WERI-Rb-1 (cell line): ENCODE results near the gene DSCAM.

ENCODE experiments used
- DNase-seq: peaks from one replicate; pipeline ENCODE4 v3.0.0-alpha.2; 2020
- H3K27ac ChIP-seq: fragments of 250-450 bp; sonication (Bioruptor Pico); 2 replicates; pipeline ENCODE4 v1.5.1; 2020; ENCODE audit warnings: mild to moderate bottlenecking, moderate library complexity
- H3K27me3 ChIP-seq: fragments of 250-450 bp; sonication (Bioruptor Pico); 2 replicates; pipeline ENCODE4 v1.5.1; 2021; ENCODE audit warnings: mild to moderate bottlenecking, low read depth, moderate library complexity; ENCODE audit not compliant: insufficient read depth, severe bottlenecking
- H3K36me3 ChIP-seq: fragments of 250-450 bp; sonication (Bioruptor Pico); 2 replicates; pipeline ENCODE4 v1.5.1; 2020; ENCODE audit warnings: mild to moderate bottlenecking, moderate library complexity
- H3K4me3 ChIP-seq: 2 replicates; pipeline ENCODE4 v1.5.1; 2011; ENCODE audit warnings: low read depth, mild to moderate bottlenecking, control low read depth, low read length
- H3K9me3 ChIP-seq: fragments of 250-450 bp; sonication (Bioruptor Pico); 2 replicates; pipeline ENCODE4 v1.5.1; 2021; ENCODE audit warnings: mild to moderate bottlenecking, moderate library complexity; ENCODE audit not compliant: severe bottlenecking
- CTCF ChIP-seq: IDR thresholded peaks from 2 replicates; pipeline ENCODE4 v1.5.1; 2011; ENCODE audit warnings: low read depth, mild to moderate bottlenecking, control low read depth, inconsistent platforms, low read length

Gene DSCAM

GRCh38 chr21:40603774-40604173 is 243.2 kb downstream of the DSCAM start:
- Histone ChIP-seq H3K27me3 (no peaks in the 10 kb centered on the region), H3K36me3 (no peaks in the 10 kb centered on the region), H3K4me3 (no peak overlapping the region), H3K9me3 (peaks cover 16% of the 10 kb centered on the region), H3K27ac (no peak overlapping the region)
- no peak for TF ChIP-seq CTCF
- no peak for DNase-seq

- H3K9me3 ChIP-seq: peaks cover 16% of the 10 kb centered on the region
Measured at GRCh38 chr21:40602080-40602479, 244.9 kb downstream of the DSCAM start.

GRCh38 chr21:40595806-40596205 is 251.2 kb downstream of the DSCAM start:
- TF ChIP-seq CTCF: no peak
- Histone ChIP-seq H3K9me3 (peaks cover 10% of the 10 kb centered on the region), H3K27ac (no peak overlapping the region), H3K4me3 (no peak overlapping the region), H3K27me3 (no peaks in the 10 kb centered on the region), H3K36me3 (no peaks in the 10 kb centered on the region)
- DNase-seq: no peak

More at GRCh38 chr21:40602080-40602479, 244.9 kb downstream of the DSCAM start:
- no peak for DNase-seq
- H3K27ac ChIP-seq: no peak overlapping the region
- no peak overlapping the region for H3K4me3 ChIP-seq
- TF ChIP-seq CTCF: no peak
- no peaks in the 10 kb centered on the region for H3K36me3 ChIP-seq
- no peaks in the 10 kb centered on the region for H3K27me3 ChIP-seq

- H3K27ac ChIP-seq: peak overlapping the region; percentile 6
- peak; percentile 85 for DNase-seq
- no peaks in the 10 kb centered on the region for H3K27me3 ChIP-seq
- no peaks in the 10 kb centered on the region for H3K9me3 ChIP-seq
- no peak overlapping the region for H3K4me3 ChIP-seq
- H3K36me3 ChIP-seq: no peaks in the 10 kb centered on the region
- no peak for TF ChIP-seq CTCF
Measured at GRCh38 chr21:40587736-40588346, 259.1 kb downstream of the DSCAM start.

GRCh38 chr21:40586575-40586974 is 260.4 kb downstream of the DSCAM start:
- no peak overlapping the region for H3K4me3 ChIP-seq
- H3K36me3 ChIP-seq: no peaks in the 10 kb centered on the region
- no peak for DNase-seq
- H3K27me3 ChIP-seq: no peaks in the 10 kb centered on the region
- TF ChIP-seq CTCF: no peak
- no peaks in the 10 kb centered on the region for H3K9me3 ChIP-seq
- peak overlapping the region; percentile 39 for H3K27ac ChIP-seq
